GM21737 (cell line): ENCODE results near the gene TEC.
"Not testable (repeated sequence)": the region's sequence is repeated elsewhere in the genome, so short reads cannot be mapped to it uniquely, and the experiment has no call there.

Experiments
- ATAC-seq: cut with Tn5 transposase; IDR thresholded peaks from one replicate; pipeline ENCODE4 v1.9.1; 2021; ENCODE audit warnings: mild to moderate bottlenecking, moderate library complexity; ENCODE audit not compliant: unreplicated experiment

Gene TEC

DNA sequence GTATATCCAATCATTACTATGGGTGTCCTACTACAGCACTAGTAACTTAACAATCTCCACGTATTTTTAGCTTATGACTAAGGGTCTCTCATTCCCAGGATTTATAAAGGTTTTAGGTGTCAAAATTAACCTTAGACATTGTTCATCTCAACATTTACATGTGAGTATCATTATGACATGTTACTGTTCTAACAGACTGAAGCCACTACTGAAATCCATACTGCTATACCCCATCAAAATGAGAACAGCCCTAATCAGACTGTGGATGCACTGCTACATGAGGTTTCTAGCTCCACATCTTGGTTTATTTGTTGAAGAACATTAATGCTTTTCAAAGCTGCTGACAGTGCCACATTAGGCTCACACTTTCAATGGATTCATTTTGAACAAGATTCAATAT is 100.0 kb downstream of the TEC start:
- ATAC-seq: no peak

DNA sequence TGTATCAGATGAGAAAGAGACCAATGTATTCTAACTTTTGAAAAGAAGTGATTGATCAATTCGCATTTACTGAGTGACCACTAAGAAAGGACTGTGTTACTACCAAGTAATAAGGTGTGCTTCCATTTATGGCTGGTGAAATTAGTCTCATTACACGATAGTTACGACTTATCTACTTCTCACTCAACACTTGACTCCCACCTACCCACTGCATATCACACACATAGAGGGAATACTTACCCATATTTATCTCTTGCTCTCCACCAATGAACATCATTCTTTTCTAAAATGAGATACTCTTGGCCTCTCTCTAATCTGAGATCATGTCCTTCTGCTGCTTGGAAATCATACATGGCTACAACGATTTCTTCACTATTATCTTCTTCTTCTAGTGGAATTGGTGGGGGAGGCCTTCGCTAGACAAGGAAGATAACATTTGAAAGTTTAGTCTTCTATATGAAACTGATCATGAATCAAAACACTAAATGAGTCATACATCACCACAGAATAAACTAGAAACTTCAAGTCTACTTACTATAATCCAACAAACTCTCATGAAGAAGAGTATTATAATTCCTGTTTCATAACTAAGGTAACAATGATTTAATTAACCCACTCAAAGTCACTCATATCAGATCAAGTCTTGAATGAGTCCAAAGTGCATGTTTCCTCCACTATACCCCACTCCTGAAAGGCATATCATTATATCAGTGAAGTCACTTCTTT is 101.9 kb downstream of the TEC start:
- ATAC-seq: no peak

DNA sequence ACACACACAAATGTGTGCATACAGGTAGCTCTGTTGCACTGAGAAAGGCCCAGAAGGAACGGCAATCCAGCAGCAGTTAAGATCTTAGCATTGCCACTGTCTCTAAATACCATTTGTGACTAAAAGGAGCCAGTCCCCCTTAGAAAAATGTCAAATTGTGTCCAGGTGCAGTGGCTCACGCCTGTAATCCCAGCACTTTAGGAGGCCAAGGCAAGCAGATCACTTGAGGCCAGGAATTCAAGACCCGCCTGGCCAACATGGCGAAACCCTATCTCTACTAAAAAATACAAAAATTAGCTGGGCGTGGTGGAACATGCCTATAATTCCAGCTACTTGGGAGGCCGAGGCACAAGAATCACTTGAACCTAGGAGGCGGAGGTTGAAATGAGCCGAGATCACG is 105.1 kb downstream of the TEC start:
- ATAC-seq: not testable (repeated sequence)

GRCh38 chr4:48163746-48164145 is 105.9 kb downstream of the TEC start:
- no peak for ATAC-seq

DNA sequence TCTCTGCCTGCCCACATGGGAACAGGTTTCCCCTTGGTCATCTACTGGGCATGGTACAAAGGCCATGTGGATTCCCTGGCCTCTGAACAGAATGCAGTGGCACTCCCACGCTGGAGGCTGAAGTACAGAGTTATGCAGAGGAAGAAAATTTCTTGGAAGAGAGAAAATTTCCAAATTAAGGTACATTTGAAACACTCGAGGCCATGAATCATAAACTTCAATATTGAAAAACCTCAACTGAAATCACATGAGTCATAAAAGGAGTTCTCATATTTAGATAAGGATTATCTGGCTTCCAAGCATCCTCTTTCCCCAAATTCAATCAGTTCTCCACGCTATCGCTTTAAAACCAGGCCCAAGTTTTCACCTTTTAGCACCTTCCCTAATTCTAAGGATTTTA is 107.5 kb downstream of the TEC start:
- no peak for ATAC-seq

DNA sequence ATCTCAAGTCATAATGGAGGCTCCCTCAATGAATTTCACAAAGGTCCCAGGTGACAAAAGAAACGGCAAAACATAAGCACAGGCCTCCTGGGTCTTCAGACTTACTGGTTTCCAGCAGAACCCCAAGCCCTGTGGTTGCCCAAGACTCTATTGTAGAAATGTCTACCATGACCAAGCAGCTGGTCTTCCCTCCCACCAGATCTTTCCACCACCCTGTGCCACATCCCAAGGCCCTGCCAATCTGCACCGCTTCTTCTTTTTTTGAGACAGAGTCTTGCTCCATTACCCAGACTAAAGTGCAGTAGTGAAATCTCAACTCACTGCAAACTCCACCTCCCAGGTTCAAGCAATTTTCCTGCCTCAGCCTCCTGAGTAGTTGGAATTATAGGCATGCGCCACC is 112.4 kb downstream of the TEC start:
- no peak for ATAC-seq

- no peak for ATAC-seq
These were observed 113.2 kb downstream of the TEC start for GRCh38 chr4:48156423-48156822.

- ATAC-seq: no peak
These were observed 115.7 kb downstream of the TEC start for GRCh38 chr4:48153791-48154550.

DNA sequence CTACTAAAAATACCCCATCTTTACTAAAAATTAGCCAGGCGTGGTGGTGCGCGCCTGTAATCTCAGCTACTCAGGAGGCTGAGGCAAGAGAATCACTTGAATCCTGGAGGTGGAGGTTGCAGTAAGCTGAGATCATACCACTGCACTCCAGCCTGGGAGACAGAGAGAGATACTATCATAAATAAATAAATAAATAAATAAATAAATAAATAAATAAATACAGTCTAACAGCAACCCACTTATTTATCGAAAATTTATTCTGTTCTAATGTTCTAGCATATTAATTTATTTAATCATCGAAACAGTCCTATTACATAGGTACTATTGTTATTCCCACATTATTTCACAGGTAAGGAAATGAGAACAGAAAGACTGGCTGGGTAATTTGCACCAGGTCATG is 117.4 kb downstream of the TEC start:
- no peak for ATAC-seq

- no peak for ATAC-seq
These were observed 119.7 kb downstream of the TEC start for GRCh38 chr4:48149827-48150370.

DNA sequence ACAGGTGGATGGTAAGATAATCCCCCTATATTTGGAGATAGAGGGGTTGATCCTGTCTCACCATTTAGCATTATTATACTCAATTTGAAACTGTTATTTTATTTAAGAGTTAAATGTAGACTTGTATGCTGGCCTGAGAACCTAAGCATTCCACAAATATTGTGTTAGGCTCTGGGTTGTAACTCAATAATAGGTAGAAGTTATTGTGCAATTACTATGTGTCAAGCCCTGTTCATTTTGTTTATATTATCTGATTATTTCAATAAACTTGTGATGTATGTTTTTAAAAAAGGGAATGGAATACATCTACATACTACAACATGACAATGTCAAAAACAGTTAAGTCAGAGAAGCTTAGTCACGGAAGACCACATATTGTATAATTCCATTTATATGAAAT is 122.0 kb downstream of the TEC start:
- no peak for ATAC-seq

GRCh38 chr4:48141048-48141447 is 128.6 kb downstream of the TEC start:
- no peak for ATAC-seq

- ATAC-seq: no peak
These were observed 129.9 kb downstream of the TEC start for GRCh38 chr4:48139691-48140090.

DNA sequence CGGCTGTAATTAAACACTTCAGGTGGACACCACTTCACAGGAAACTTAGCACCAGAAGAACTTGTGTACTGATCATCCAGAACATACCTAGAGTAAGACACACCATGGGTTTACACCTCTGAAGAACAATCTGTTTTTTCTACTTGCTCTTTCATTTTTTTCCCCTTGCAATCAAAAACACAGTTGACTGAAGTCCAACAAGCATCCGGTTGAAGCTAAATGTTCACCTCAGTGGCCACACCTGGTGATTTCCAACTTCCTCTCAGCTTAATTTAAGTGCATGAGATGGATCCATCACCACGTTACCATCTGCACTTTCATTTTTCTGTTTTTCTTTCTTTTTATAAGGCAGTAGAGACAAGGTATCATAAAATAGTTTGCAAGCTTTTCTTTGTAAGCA is 130.7 kb downstream of the TEC start:
- ATAC-seq: peak; percentile 81

- ATAC-seq: no peak
These were observed 131.1 kb downstream of the TEC start for GRCh38 chr4:48138511-48138910.

DNA sequence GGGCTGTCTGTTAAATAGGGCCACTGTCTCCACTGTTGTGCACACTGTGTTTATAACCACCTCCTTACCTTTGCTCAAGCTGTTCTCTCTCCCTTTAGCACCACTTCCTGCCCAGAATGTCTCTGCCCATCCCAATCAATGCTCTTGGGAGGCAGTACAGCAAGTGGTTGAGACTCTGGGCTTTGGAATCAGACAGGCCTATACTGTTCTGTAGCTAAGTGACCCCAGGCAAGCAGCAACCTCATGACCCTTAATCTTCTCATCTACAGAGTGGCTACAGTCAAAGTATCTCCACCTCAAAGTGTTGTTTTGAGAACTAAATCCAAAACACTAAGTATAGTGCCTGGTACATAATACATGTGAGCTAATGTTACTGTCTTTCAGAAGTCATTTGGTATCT is 131.8 kb downstream of the TEC start:
- ATAC-seq: no peak

DNA sequence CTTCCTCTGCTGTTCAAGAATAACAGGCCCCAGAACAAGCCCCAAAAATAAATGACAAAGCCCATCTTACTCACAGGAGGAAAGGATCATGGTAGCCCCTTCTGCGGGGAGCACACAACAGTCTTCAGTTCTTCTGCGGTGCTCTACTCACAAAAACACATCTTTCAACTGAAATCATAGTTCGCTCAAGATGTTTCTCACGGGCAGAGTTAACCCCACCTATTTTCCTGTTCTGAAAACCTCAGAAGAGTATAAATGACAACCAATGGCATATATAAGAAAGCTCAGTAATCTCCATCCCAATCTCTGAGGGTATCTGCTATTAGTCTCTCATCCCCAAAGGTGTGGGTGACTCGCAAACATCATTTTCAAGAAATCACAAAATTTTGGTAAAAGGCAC is 135.6 kb downstream of the TEC start, which contains the start of gene TXK:
Gene TXK (minus strand): TSS at position 170 of the 400 bp plus-strand sequence. CDS start 80 bp downstream, at position 90.
- ATAC-seq: no peak

DNA sequence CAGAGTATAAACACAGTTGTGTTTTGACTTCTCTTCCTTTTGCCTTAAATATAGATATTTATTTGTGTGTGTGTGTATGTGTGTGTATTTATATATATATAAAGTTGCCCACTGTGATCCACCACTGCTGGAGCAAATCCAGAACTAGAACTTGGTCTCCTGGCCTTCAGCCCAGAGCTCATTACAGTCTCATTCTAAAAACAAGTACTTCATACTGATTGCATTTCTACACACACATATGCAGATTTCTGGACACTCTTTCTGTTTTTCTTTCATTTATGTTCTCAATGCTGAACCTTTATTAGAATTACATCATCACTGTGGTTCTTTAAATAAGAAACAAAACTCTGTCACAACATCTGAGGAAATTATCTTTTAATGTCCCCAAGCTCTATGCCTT is 136.0 kb downstream of the TEC start:
- no peak for ATAC-seq

DNA sequence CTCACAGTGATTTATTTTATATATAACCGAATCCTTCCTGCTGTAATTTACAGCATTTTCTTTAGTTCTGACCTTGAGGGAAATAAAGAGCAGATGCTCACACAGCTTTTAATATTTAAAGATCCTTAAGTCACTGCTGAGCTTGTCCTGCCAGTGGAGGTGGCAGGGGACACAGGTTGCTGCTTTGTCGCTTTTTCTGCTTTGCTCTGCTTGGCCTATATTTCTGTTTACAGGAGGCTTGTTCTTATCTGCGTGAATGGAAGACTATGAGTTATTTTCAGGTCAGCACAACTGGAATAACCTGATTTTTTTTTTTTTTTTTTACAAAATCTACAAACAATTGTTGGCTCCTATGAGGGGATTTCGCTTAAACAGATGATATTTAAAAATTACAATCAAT is 137.9 kb downstream of the TEC start:
- ATAC-seq: no peak

DNA sequence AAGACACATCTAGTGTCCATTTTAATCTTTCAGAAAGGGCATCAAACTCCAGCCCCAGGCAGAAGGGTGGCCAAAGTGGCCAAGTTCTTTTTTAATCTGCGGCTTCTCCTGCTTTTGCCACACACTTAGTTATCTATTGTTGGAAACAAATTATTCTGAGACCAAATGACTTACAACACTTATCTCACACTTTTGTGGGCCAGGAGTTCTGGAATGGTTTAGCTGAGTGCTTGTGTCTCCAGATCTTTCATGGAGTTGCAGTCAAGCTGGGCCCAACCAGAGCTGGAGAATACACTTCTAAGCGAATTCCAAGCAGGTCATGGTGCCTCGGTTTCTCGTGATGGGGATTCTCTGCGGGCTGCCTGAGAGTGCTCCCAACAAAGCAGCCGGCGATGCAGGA is 139.5 kb downstream of the TEC start:
- ATAC-seq: no peak

DNA sequence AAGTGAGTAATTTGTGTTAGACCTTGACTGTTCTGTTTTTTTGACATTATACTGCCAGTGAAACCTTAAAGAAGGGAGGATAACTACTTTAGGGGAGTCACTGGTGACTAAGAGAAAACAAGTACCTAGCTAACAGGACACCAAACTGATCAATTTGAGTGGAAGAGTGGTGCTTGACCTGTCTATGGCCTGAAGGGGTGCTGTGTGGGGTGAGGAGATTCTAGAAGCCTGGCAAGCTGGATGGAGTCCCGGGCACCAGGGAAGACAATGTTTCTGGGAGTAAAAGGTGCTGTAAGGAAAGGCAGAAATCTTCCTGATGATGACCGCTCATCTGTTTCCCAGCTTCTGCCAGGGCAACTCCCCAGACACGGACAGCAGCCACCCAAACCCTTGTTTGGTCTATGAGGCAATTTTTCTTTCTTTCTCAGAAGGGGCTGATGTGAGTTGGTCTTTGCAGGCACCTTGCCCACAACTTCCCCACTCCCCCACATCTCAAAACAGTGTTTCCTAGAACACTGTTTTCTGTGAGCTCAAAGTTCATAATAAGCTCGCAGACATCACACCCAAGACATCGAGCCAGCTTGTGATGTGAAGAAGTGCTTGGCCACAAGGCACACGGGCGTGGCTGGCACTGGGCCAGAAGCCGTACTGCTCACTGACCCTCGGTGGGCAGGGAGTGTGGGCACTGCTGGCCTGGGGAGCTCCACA is 140.2 kb downstream of the TEC start:
- ATAC-seq: no peak
